GM12865 (cell line): ENCODE results near the gene MUC6.

Experiments
- DNase-seq: peaks from one replicate; pipeline ENCODE4 v3.0.0; 2010; ENCODE audit warnings: low read depth
- H3K4me3 ChIP-seq: 2 replicates; pipeline ENCODE4 v1.5.1; 2011; ENCODE audit warnings: mild to moderate bottlenecking, low read depth, low read length, control low read depth
- CTCF ChIP-seq: IDR thresholded peaks from 2 replicates; pipeline ENCODE4 v1.5.1; 2011; ENCODE audit warnings: low read length, control low read depth, low read depth, inconsistent platforms; ENCODE audit not compliant: insufficient read depth; ENCODE audit errors: missing control alignments

The MUC6 gene

GRCh38 chr11:1082346-1082727, 45.8 kb upstream of the MUC6 start:
- no peak for TF ChIP-seq CTCF
- DNase-seq: no peak
- H3K4me3 ChIP-seq: no peak overlapping the region

GRCh38 chr11:1081601-1082311, 45.2 kb upstream of the MUC6 start:
- no peak for DNase-seq
- H3K4me3 ChIP-seq: no peak overlapping the region
- no peak for TF ChIP-seq CTCF

GRCh38 chr11:1078191-1078601, 41.7 kb upstream of the MUC6 start:
- no peak for DNase-seq

GRCh38 chr11:1077417-1078119, 41.0 kb upstream of the MUC6 start:
- DNase-seq: no peak
- no peak overlapping the region for H3K4me3 ChIP-seq
- TF ChIP-seq CTCF: no peak

More at GRCh38 chr11:1078191-1078601, 41.7 kb upstream of the MUC6 start:
- no peak overlapping the region for H3K4me3 ChIP-seq
- TF ChIP-seq CTCF: no peak

- TF ChIP-seq CTCF: no peak
- DNase-seq: no peak
- no peak overlapping the region for H3K4me3 ChIP-seq
These were observed 40.5 kb upstream of the MUC6 start for GRCh38 chr11:1077033-1077416.

- no peak for DNase-seq
- TF ChIP-seq CTCF: no peak
- H3K4me3 ChIP-seq: no peak overlapping the region
These were observed 39.6 kb upstream of the MUC6 start for GRCh38 chr11:1076061-1076665.
